Stomach (tissue), 4 donors: ENCODE results near the gene EDIL3.

Experiments
- EP300 ChIP-seq: sonication (generic); formaldehyde crosslinking; IDR thresholded peaks from one replicate; pipeline ENCODE4 v1.6.1; 2017; ENCODE audit warnings: antibody characterized with exemption
- TF ChIP-seq, protein P1 (sequence below), 7 experiments: fragments of 450-650 bp in 4 of 7; fragments of 200-600 bp in 3 of 7; sonication (generic) in 3 of 7; IDR thresholded peaks; one replicate each; pipeline ENCODE4 v1.5.1; 2016 to 2019; ENCODE audit warnings: antibody characterized with exemption in 7 of 7, control low read depth in 2 of 7, mild to moderate bottlenecking in 1 of 7

DNA sequence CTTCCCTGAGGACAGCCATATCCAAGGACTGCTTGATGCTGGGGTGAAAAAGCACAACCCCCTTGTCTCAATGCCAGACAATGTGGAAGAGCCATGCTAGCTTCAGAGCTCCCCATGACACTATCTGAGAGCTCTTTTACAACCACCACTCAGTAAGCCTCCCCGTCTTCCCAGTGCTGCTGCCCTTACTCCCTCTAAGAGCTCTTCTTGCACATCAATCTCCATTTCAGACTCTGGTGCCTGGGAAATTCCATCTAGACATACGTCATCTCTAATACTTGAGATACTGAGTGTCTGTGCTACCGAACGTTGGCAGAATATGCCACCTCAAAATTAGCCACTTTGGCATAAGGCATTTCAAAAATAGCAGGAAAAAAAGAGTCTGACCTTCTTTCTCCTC is 94.5 kb downstream of the EDIL3 start:
- TF ChIP-seq, protein P1, sequence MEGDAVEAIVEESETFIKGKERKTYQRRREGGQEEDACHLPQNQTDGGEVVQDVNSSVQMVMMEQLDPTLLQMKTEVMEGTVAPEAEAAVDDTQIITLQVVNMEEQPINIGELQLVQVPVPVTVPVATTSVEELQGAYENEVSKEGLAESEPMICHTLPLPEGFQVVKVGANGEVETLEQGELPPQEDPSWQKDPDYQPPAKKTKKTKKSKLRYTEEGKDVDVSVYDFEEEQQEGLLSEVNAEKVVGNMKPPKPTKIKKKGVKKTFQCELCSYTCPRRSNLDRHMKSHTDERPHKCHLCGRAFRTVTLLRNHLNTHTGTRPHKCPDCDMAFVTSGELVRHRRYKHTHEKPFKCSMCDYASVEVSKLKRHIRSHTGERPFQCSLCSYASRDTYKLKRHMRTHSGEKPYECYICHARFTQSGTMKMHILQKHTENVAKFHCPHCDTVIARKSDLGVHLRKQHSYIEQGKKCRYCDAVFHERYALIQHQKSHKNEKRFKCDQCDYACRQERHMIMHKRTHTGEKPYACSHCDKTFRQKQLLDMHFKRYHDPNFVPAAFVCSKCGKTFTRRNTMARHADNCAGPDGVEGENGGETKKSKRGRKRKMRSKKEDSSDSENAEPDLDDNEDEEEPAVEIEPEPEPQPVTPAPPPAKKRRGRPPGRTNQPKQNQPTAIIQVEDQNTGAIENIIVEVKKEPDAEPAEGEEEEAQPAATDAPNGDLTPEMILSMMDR (IDR thresholded peaks at IDR 0.05): no peak
- TF ChIP-seq EP300: no peak
